Keratinocyte (primary cell): ENCODE measurements around the gene MIEF1. TPM values are rescaled to one million over a fixed set of nuclear protein-coding genes. Genes with fewer than 3 reads are reported as not detected.
A peak's percentile ranks its signal among the peaks of the same experiment; 100 is the strongest.

Source experiments
- DNase-seq: peaks from one replicate; pipeline ENCODE4 v3.0.0-alpha.2; 2011; ENCODE audit warnings: low read depth, missing footprints, low spot score
- FAIRE-seq: peaks from 2 replicates; lab custom pipeline; 2011; peaks lifted over from hg19 to GRCh38; lab: Jason Lieb, UNC
- H2AFZ ChIP-seq: 2 replicates; pipeline ENCODE4 v1.6.0; 2012; ENCODE audit warnings: low read length, control low read depth, inconsistent platforms; ENCODE audit not compliant: control insufficient read depth
- H3K27ac ChIP-seq: 2 replicates; pipeline ENCODE4 v1.5.1; 2011; ENCODE audit warnings: low read length; ENCODE audit not compliant: control insufficient read depth, insufficient read depth
- H3K27me3 ChIP-seq: 3 replicates; pipeline ENCODE4 v1.6.0; 2011; ENCODE audit warnings: low read length; ENCODE audit not compliant: control insufficient read depth, insufficient read depth; ENCODE audit errors: extremely low read depth
- H3K36me3 ChIP-seq, 2 experiments: 2 replicates in 1 of 2; 3 replicates in 1 of 2; pipeline ENCODE4 v1.5.1; 2011; ENCODE audit warnings: low read length in 2 of 2, mild to moderate bottlenecking in 1 of 2; ENCODE audit not compliant: control insufficient read depth in 2 of 2, insufficient read depth in 2 of 2; ENCODE audit errors: extremely low read depth in 1 of 2
- H3K4me1 ChIP-seq: 3 replicates; pipeline ENCODE4 v1.5.1; 2011; ENCODE audit warnings: low read length; ENCODE audit not compliant: control insufficient read depth, insufficient read depth; ENCODE audit errors: extremely low read depth
- H3K4me2 ChIP-seq: 3 replicates; pipeline ENCODE4 v1.6.0; 2011; ENCODE audit warnings: low read depth, low read length; ENCODE audit not compliant: control insufficient read depth, insufficient read depth; ENCODE audit errors: extremely low read depth
- H3K4me3 ChIP-seq, 3 experiments: fragments of 200-600 bp in 1 of 3; sonication (generic) in 1 of 3; 2 replicates in 2 of 3; 3 replicates in 1 of 3; pipeline ENCODE4 v1.5.1; 2011 to 2016; ENCODE audit warnings: low read length in 3 of 3, mild to moderate bottlenecking in 3 of 3, control low read depth in 2 of 3, inconsistent platforms in 1 of 3, low read depth in 1 of 3, mixed read lengths in 1 of 3, mixed run types in 1 of 3, moderate library complexity in 1 of 3; ENCODE audit not compliant: control insufficient read depth in 2 of 3, insufficient read depth in 2 of 3; ENCODE audit errors: extremely low read depth in 1 of 3
- H3K79me2 ChIP-seq: 2 replicates; pipeline ENCODE4 v1.6.0; 2012; ENCODE audit warnings: low read length; ENCODE audit not compliant: control insufficient read depth, insufficient read depth
- H3K9ac ChIP-seq: 3 replicates; pipeline ENCODE4 v1.6.0; 2011; ENCODE audit warnings: low read length; ENCODE audit not compliant: control insufficient read depth, insufficient read depth; ENCODE audit errors: extremely low read depth
- H3K9me1 ChIP-seq: 3 replicates; pipeline ENCODE4 v1.6.0; 2011; ENCODE audit warnings: low read length; ENCODE audit not compliant: control insufficient read depth, insufficient read depth; ENCODE audit errors: extremely low read depth
- H3K9me3 ChIP-seq: 2 replicates; pipeline ENCODE4 v1.5.1; 2012; ENCODE audit warnings: low read depth, low read length; ENCODE audit not compliant: control insufficient read depth
- H4K20me1 ChIP-seq: 3 replicates; pipeline ENCODE4 v1.6.0; 2011; ENCODE audit warnings: low read length; ENCODE audit not compliant: control insufficient read depth, insufficient read depth; ENCODE audit errors: extremely low read depth
- CTCF ChIP-seq, 3 experiments: IDR thresholded peaks in 1 of 3; conservative IDR thresholded peaks in 1 of 3; optimal IDR thresholded peaks in 1 of 3; 2 replicates in 2 of 3; 3 replicates in 1 of 3; pipeline versions ENCODE3 to v1.5.1; 2011; ENCODE audit warnings: low read length in 3 of 3, mild to moderate bottlenecking in 3 of 3, moderate library complexity in 2 of 3, control low read depth in 1 of 3, inconsistent platforms in 1 of 3; ENCODE audit not compliant: insufficient read depth in 2 of 3; ENCODE audit errors: extremely low read depth in 1 of 3
- EZH2 ChIP-seq: IDR thresholded peaks from one replicate; pipeline ENCODE4 v1.6.1; 2012; ENCODE audit warnings: inconsistent platforms, mild to moderate bottlenecking, low read length, moderate library complexity
- dilution Hi-C: fragments of 300-500 bp; cut with MboI; formaldehyde crosslinking; loops from one replicate; pipeline ENCODE4 v1.7.0; 2020; ENCODE audit warnings: low sequenced_read_pairs; ENCODE audit not compliant: extremely low pct_ligation_motif_present
- polyA plus RNA-seq, 5 experiments: library from polyadenylated mRNA; depleted of rRNA in 3 of 5; stranded (reverse) in 3 of 5; stranded (forward) in 1 of 5; unstranded in 1 of 5; fragments of >200 nt; gene quantifications; 1 replicate in 1 of 5; 2 replicates in 3 of 5; 3 replicates in 1 of 5; pipeline versions ENCODE4 v1.2.1 to v1.2.3, GENCODE V29; 2011 to 2012; ENCODE audit warnings: missing spikeins in 2 of 5, low read depth in 1 of 5, low replicate concordance in 1 of 5

The MIEF1 gene
- polyA plus RNA-seq, 1 donor (not counting 4 experiments of a cell fraction or from before 2014, with no cell fraction given), result 18.4 TPM

GRCh38 chr22:39562839-39563489, 60.9 kb downstream of the MIEF1 start:
- Histone ChIP-seq H3K9me1 (no peaks in the 10 kb centered on the region), H2AFZ (no peak overlapping the region), H3K4me2 (no peak overlapping the region), H3K79me2 (no peaks in the 10 kb centered on the region), H3K27ac (no peak overlapping the region), H3K4me3 (no peak overlapping the region), H3K9ac (no peak overlapping the region), H3K4me1 (peaks cover 16% of the 10 kb centered on the region), H3K9me3 (peaks cover 3% of the 10 kb centered on the region), H3K36me3 (no peaks in the 10 kb centered on the region), H4K20me1 (no peaks in the 10 kb centered on the region), H3K27me3 (peaks cover 32% of the 10 kb centered on the region)
- TF ChIP-seq EZH2 (no peak), CTCF (optimal IDR thresholded peaks at IDR 0.05 in 1 of 3, IDR thresholded peaks at IDR 0.05 in 1 of 3, conservative IDR thresholded peaks at IDR 0.05 in 1 of 3; ENCODE audit: extremely low read depth in 1 of 3, insufficient read depth in 2 of 3, low read length in 3 of 3) (no peak)
- dilution Hi-C loops, result no loop called here
- no peak for FAIRE-seq
- no peak for DNase-seq

GRCh38 chr22:39563571-39564428, 61.7 kb downstream of the MIEF1 start:
- H3K9ac ChIP-seq, result no peak overlapping the region
- H3K4me1 ChIP-seq, result peaks cover 17% of the 10 kb centered on the region
- no peak for TF ChIP-seq CTCF (optimal IDR thresholded peaks at IDR 0.05 in 1 of 3, IDR thresholded peaks at IDR 0.05 in 1 of 3, conservative IDR thresholded peaks at IDR 0.05 in 1 of 3; ENCODE audit: extremely low read depth in 1 of 3, insufficient read depth in 2 of 3, low read length in 3 of 3)
- H3K9me1 ChIP-seq, result no peaks in the 10 kb centered on the region
- no peak overlapping the region for H3K4me2 ChIP-seq
- H2AFZ ChIP-seq, result no peak overlapping the region
- no peak for DNase-seq
- H3K79me2 ChIP-seq, result no peaks in the 10 kb centered on the region
- FAIRE-seq, result peak; percentile 32
- H3K4me3 ChIP-seq, result no peak overlapping the region
- dilution Hi-C loops, result no loop called here
- peaks cover 23% of the 10 kb centered on the region for H3K27me3 ChIP-seq
- peaks cover 3% of the 10 kb centered on the region for H3K9me3 ChIP-seq
- no peaks in the 10 kb centered on the region for H4K20me1 ChIP-seq
- no peaks in the 10 kb centered on the region for H3K36me3 ChIP-seq
- no peak overlapping the region for H3K27ac ChIP-seq
